Neuronal stem cell (in vitro differentiated cells): ENCODE data around the gene TASL.
"Not testable (repeated sequence)": the region's sequence is repeated elsewhere in the genome, so short reads cannot be mapped to it uniquely, and the experiment has no call there.

Experiments
- DNase-seq: peaks from one replicate; pipeline ENCODE4 v3.0.0-alpha.2; 2013; ENCODE audit warnings: low spot score
- H2AFZ ChIP-seq: one replicate; pipeline ENCODE4 v1.6.1; 2013; ENCODE audit warnings: mild to moderate bottlenecking, low read length, inconsistent platforms
- H2AK5ac ChIP-seq: 2 replicates; pipeline ENCODE4 v1.6.1; 2013; ENCODE audit warnings: low read depth, mild to moderate bottlenecking, inconsistent platforms, low read length, moderate library complexity, mixed read lengths
- H2BK120ac ChIP-seq: 2 replicates; pipeline ENCODE4 v1.6.1; 2013; ENCODE audit warnings: low read depth, mild to moderate bottlenecking, inconsistent platforms, low read length, moderate library complexity, mixed read lengths
- H2BK12ac ChIP-seq: one replicate; pipeline ENCODE4 v1.6.1; 2013; ENCODE audit warnings: low read length, inconsistent platforms
- H2BK15ac ChIP-seq: 2 replicates; pipeline ENCODE4 v1.6.1; 2013; ENCODE audit warnings: mild to moderate bottlenecking, low read length, inconsistent platforms, mixed read lengths
- H2BK5ac ChIP-seq: one replicate; pipeline ENCODE4 v1.6.1; 2013; ENCODE audit warnings: inconsistent platforms, mild to moderate bottlenecking, low read length, moderate library complexity
- H3K14ac ChIP-seq: one replicate; pipeline ENCODE4 v1.6.1; 2013; ENCODE audit warnings: low read length, inconsistent platforms
- H3K18ac ChIP-seq: 2 replicates; pipeline ENCODE4 v1.6.1; 2013; ENCODE audit warnings: low read length, inconsistent platforms
- H3K23ac ChIP-seq: 2 replicates; pipeline ENCODE4 v1.6.1; 2013; ENCODE audit warnings: low read depth, mild to moderate bottlenecking, mixed read lengths, low read length, inconsistent platforms; ENCODE audit not compliant: poor library complexity
- H3K27ac ChIP-seq: replicated peaks from 3 replicates; pipeline ENCODE4 v1.5.1; 2013; ENCODE audit warnings: low read length, inconsistent platforms
- H3K27me3 ChIP-seq, 3 experiments: 2 replicates each; pipeline ENCODE4 v1.6.1; 2013; ENCODE audit warnings: low read length in 3 of 3, mild to moderate bottlenecking in 2 of 3, inconsistent platforms in 1 of 3, low read depth in 1 of 3, mixed read lengths in 1 of 3, moderate library complexity in 1 of 3; ENCODE audit not compliant: control insufficient read depth in 3 of 3, insufficient read depth in 3 of 3
- H3K36me3 ChIP-seq, 2 donors: replicated peaks in 1 of 2; 2 replicates each; pipeline ENCODE4 v1.6.1; 2013; ENCODE audit warnings: low read length in 2 of 2; ENCODE audit not compliant: control insufficient read depth in 2 of 2, insufficient read depth in 2 of 2
- H3K4ac ChIP-seq: 2 replicates; pipeline ENCODE4 v1.6.1; 2013; ENCODE audit warnings: inconsistent platforms, mild to moderate bottlenecking, low read length, moderate library complexity
- H3K4me1 ChIP-seq, 2 donors: 1 replicate in 1 of 2; 2 replicates in 1 of 2; pipeline ENCODE4 v1.6.1; 2013; ENCODE audit warnings: low read length in 2 of 2, low read depth in 1 of 2; ENCODE audit not compliant: control insufficient read depth in 2 of 2, insufficient read depth in 1 of 2
- H3K4me2 ChIP-seq: one replicate; pipeline ENCODE4 v1.6.1; 2013; ENCODE audit warnings: mild to moderate bottlenecking, low read length, inconsistent platforms; ENCODE audit not compliant: insufficient read depth, poor library complexity, severe bottlenecking
- H3K4me3 ChIP-seq, 2 donors: 2 replicates each; pipeline ENCODE4 v1.5.1; 2013; ENCODE audit warnings: low read length in 2 of 2, mild to moderate bottlenecking in 2 of 2, inconsistent platforms in 1 of 2, moderate library complexity in 1 of 2
- H3K79me1 ChIP-seq: one replicate; pipeline ENCODE4 v1.6.1; 2013; ENCODE audit warnings: low read depth, mild to moderate bottlenecking, inconsistent platforms, low read length, moderate library complexity
- H3K9ac ChIP-seq: one replicate; pipeline ENCODE4 v1.6.1; 2013; ENCODE audit warnings: mild to moderate bottlenecking, low read depth, low read length, inconsistent platforms; ENCODE audit not compliant: poor library complexity
- H3K9me3 ChIP-seq, 2 donors: replicated peaks in 1 of 2; 2 replicates each; pipeline versions ENCODE3 to v1.6.1; 2013; ENCODE audit warnings: low read length in 2 of 2, mild to moderate bottlenecking in 2 of 2, inconsistent platforms in 1 of 2, low read depth in 1 of 2, mixed read lengths in 1 of 2, moderate library complexity in 1 of 2; ENCODE audit not compliant: control insufficient read depth in 2 of 2, insufficient read depth in 1 of 2
- H4K8ac ChIP-seq: one replicate; pipeline ENCODE4 v1.6.1; 2013; ENCODE audit warnings: low read depth, mild to moderate bottlenecking, inconsistent platforms, low read length, moderate library complexity
- H4K91ac ChIP-seq: one replicate; pipeline ENCODE4 v1.6.1; 2013; ENCODE audit warnings: low read length, low read depth, mild to moderate bottlenecking, inconsistent platforms; ENCODE audit not compliant: poor library complexity
- WGBS, 2 donors: extraction: QIAGEN DNeasy Blood & Tissue Kit; methylation state at CpG; one replicate each; pipeline ENCODE4 v1.1.7; 2013; ENCODE audit warnings: missing lambda C conversion rate in 2 of 2, mixed read lengths in 1 of 2; ENCODE audit not compliant: insufficient read length in 2 of 2, insufficient replicate concordance in 1 of 2; ENCODE audit errors: extremely low coverage in 2 of 2; 5-methylcytosine and 5-hydroxymethylcytosine counted together

TASL gene

DNA sequence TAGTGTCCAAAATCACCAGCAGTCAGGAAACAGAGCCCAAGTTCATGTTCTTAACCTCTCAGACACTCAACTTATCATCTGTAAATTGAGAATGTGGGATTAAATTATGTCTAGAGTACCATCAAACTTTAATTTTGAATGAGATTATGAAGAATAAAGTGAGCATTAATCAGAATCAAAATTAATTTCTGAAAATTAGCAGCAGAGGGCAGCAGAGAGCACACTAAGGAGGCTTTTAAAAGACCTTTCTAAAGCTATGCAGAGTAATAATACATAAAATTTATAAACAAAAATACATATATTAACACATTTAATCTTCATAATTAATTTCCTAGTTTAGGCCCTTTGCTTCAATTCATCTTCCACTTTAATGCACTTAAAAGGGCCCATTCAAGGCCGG, 7.1 kb downstream of the TASL start:
- H2BK12ac ChIP-seq: no peak overlapping the region
- H3K36me3 ChIP-seq: no peaks in the 10 kb centered on the region
- no CpG with 5 or more reads among the region's 1 CpG for WGBS, 2 donors
- H3K27me3 ChIP-seq: no peaks in the 10 kb centered on the region
- H2BK5ac ChIP-seq: no peak overlapping the region
- H3K27ac ChIP-seq: no peak overlapping the region
- H3K4me1 ChIP-seq: no peaks in the 10 kb centered on the region
- H4K91ac ChIP-seq: no peak overlapping the region
- no peak for DNase-seq
- no peak overlapping the region for H2AK5ac ChIP-seq
- H2BK15ac ChIP-seq: no peak overlapping the region
- H3K9me3 ChIP-seq: no peaks in the 10 kb centered on the region
- H3K23ac ChIP-seq: no peak overlapping the region
- no peak overlapping the region for H2BK120ac ChIP-seq
- no peak overlapping the region for H3K9ac ChIP-seq
- H3K18ac ChIP-seq: no peak overlapping the region
- no peaks in the 10 kb centered on the region for H3K79me1 ChIP-seq
- no peak overlapping the region for H2AFZ ChIP-seq
- no peak overlapping the region for H3K4me2 ChIP-seq
- H3K4me3 ChIP-seq: no peak overlapping the region
- H3K14ac ChIP-seq: no peak overlapping the region
- no peak overlapping the region for H3K4ac ChIP-seq
- H4K8ac ChIP-seq: no peak overlapping the region

DNA sequence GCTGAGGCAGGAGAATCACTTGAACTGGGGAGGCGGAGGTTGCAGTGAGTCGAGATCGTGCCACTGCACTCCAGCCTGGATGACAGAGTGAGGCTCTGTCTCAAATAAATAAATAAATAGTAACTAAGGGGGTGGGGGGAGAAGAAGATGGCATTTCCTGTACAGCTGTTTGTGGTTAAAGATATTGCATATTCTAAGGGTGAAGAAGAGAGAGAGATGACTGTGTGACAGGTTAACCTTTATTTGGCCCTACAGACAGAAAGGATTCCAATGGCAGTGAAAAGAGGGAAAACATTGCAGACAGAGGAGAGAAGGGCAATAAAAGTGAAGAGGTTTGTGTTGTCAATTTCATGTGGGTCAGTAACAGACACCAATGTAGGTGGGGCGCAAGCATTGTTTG, 9.4 kb downstream of the TASL start:
- Histone ChIP-seq H3K4ac (no peak overlapping the region), H3K4me3 (no peak overlapping the region), H2BK120ac (no peak overlapping the region), H2BK12ac (no peak overlapping the region), H3K23ac (no peak overlapping the region), H3K27ac (no peak overlapping the region), H2AFZ (no peak overlapping the region), H3K14ac (no peak overlapping the region), H3K4me1 (no peaks in the 10 kb centered on the region), H2BK15ac (no peak overlapping the region), H3K79me1 (no peaks in the 10 kb centered on the region), H3K4me2 (no peak overlapping the region), H3K27me3 (no peaks in the 10 kb centered on the region), H3K36me3 (no peaks in the 10 kb centered on the region), H4K8ac (no peak overlapping the region), H3K9ac (no peak overlapping the region), H3K9me3 (no peaks in the 10 kb centered on the region), H3K18ac (no peak overlapping the region), H2AK5ac (no peak overlapping the region), H4K91ac (no peak overlapping the region), H2BK5ac (no peak overlapping the region)
- no peak for DNase-seq
- no CpG with 5 or more reads among the region's 4 CpGs for WGBS, 2 donors

DNA sequence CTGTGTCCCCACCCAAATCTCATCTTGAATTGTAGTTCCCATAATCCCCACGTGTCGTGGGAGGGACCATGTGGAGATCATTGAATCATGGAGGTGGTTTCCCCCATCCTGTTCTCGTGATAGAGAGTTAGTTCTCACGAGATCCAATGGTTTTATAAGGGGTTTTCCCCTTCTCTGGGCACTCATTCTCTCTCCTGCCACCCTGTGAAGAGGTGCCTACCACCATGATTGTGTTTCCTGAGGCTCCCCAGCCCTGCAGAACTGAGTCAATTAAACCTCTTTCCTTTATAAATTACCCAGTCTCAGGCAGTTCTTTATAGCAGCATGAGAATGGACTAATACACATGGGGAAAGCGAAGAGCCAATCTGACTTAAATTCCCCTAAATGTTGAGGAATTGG, 14.5 kb downstream of the TASL start:
- not testable (repeated sequence) for H2BK12ac ChIP-seq, H2AFZ ChIP-seq, H3K23ac ChIP-seq, H3K4ac ChIP-seq, H3K14ac ChIP-seq, H3K9ac ChIP-seq, H3K4me1 ChIP-seq, H3K79me1 ChIP-seq, H2BK15ac ChIP-seq, H3K27ac ChIP-seq, H3K18ac ChIP-seq, H3K4me2 ChIP-seq, H4K91ac ChIP-seq, H4K8ac ChIP-seq, H3K4me3 ChIP-seq, H2BK5ac ChIP-seq, H2AK5ac ChIP-seq, H3K27me3 ChIP-seq, H3K36me3 ChIP-seq, H2BK120ac ChIP-seq, H3K9me3 ChIP-seq, DNase-seq
- no CpG with 5 or more reads among the region's 5 CpGs for WGBS, 2 donors

DNA sequence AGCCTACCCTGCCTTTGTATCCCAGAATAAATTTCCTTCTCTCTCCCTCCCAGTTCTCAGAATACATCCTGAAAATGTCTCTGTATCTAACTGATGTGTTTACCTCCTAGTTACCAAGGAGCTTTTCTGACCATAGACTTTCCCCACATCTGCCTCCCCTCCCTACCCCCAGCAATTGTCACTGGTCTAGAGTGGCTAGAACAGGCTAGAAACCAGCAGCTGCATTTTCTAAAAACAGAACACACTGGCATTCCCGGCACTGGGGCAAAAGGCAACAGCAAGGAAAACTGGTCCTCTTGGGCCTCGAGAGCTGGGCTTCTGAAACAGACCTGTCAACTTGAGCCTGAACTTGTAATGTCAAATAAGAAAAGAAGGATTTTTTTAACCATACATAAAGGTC, 16.4 kb downstream of the TASL start:
- Histone ChIP-seq H2AFZ (no peak overlapping the region), H3K36me3 (no peaks in the 10 kb centered on the region), H2AK5ac (no peak overlapping the region), H3K9me3 (no peaks in the 10 kb centered on the region), H3K4me2 (no peak overlapping the region), H2BK5ac (no peak overlapping the region), H2BK15ac (no peak overlapping the region), H3K27me3 (no peaks in the 10 kb centered on the region), H2BK120ac (no peak overlapping the region), H2BK12ac (no peak overlapping the region), H3K27ac (no peak overlapping the region), H3K18ac (no peak overlapping the region), H4K91ac (no peak overlapping the region), H4K8ac (no peak overlapping the region), H3K9ac (no peak overlapping the region), H3K4me3 (no peak overlapping the region), H3K79me1 (no peaks in the 10 kb centered on the region), H3K4ac (no peak overlapping the region), H3K23ac (no peak overlapping the region), H3K14ac (no peak overlapping the region), H3K4me1 (no peaks in the 10 kb centered on the region)
- no CpG with 5 or more reads among the region's 2 CpGs for WGBS, 2 donors
- no peak for DNase-seq
